ENCODE measurements around the gene AK5.
A peak's percentile ranks its signal among the peaks of the same experiment; 100 is the strongest.
"Not testable (repeated sequence)": the region's sequence is repeated elsewhere in the genome, so short reads cannot be mapped to it uniquely, and the experiment has no call there.

Gene AK5

GRCh38 chr1:77401384-77401783 lies 119.6 kb downstream of the AK5 start:
- no peak overlapping the region for H3K4me3 ChIP-seq (ENCODE audit: low read length)
- no peak for DNase-seq (ENCODE audit: low read depth)
- TF ChIP-seq CTCF (IDR thresholded peaks at IDR 0.05; ENCODE audit: insufficient read depth, low read depth, low read length, missing control alignments): no peak

- no peak for DNase-seq (ENCODE audit: low read depth)
- H3K4me3 ChIP-seq (ENCODE audit: low read length): no peak overlapping the region
- no peak for TF ChIP-seq CTCF (IDR thresholded peaks at IDR 0.05; ENCODE audit: insufficient read depth, low read depth, low read length, missing control alignments)
Observed at GRCh38 chr1:77405186-77405585, 123.4 kb downstream of the AK5 start.

GRCh38 chr1:77406661-77407060 lies 124.8 kb downstream of the AK5 start:
- TF ChIP-seq CTCF (IDR thresholded peaks at IDR 0.05; ENCODE audit: insufficient read depth, low read depth, low read length, missing control alignments): no peak
- H3K4me3 ChIP-seq (ENCODE audit: low read length): no peak overlapping the region
- no peak for DNase-seq (ENCODE audit: low read depth)

GRCh38 chr1:77407738-77408375 lies 126.0 kb downstream of the AK5 start:
- H3K4me3 ChIP-seq (ENCODE audit: low read length): no peak overlapping the region
- no peak for TF ChIP-seq CTCF (IDR thresholded peaks at IDR 0.05; ENCODE audit: insufficient read depth, low read depth, low read length, missing control alignments)
- no peak for DNase-seq (ENCODE audit: low read depth)

- DNase-seq (ENCODE audit: low read depth); H3K4me3 ChIP-seq (ENCODE audit: low read length): not testable (repeated sequence)
Observed at GRCh38 chr1:77408933-77409332, 127.1 kb downstream of the AK5 start.

- H3K4me3 ChIP-seq (ENCODE audit: low read length): no peak overlapping the region
- TF ChIP-seq CTCF (IDR thresholded peaks at IDR 0.05; ENCODE audit: insufficient read depth, low read depth, low read length, missing control alignments): no peak
- DNase-seq (ENCODE audit: low read depth): peak; percentile 43
Observed at GRCh38 chr1:77412069-77412819, 130.4 kb downstream of the AK5 start.

DNA sequence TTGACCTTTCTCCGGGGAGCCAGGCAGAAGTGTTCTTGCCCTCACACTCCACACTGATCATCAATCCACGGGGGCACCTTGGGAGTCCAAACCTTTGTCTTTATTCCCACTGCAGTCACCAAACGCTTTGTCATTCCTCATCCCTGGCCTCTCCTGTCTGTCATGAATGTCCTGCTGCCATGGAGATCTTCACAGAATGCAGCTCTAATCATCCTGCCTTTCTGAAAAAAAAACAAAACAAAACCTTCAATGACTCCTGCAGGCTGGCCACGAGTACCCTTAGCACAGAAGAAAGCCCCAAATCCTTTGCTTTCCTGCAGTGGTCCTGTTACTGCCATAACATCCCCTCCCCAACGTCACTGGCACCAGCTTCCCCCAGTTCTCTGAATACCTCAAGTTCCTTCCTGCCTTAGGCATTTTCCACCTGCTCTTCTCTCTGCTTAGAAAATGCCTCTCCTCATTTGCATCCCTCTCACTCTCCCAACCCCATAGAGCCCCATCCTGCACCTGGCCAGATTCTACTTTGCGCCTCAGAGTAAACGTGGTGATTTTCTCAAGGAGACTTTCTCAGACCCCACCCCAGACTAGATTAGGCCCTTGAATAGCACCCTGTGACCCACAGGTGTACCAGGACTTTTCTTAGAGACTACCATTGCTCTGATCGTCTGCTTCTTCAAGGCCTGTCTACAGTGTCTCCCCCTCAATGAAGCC lies 131.2 kb downstream of the AK5 start:
- DNase-seq (ENCODE audit: low read depth): no peak
- no peak for TF ChIP-seq CTCF (IDR thresholded peaks at IDR 0.05; ENCODE audit: insufficient read depth, low read depth, low read length, missing control alignments)
- H3K4me3 ChIP-seq (ENCODE audit: low read length): no peak overlapping the region

All from epithelial cell of esophagus (primary cell).